Gastroesophageal sphincter (tissue), 4 donors: ENCODE measurements around the gene OR10A5. TPM values are rescaled to one million over a fixed set of nuclear protein-coding genes. Genes with fewer than 3 reads are reported as not detected.
"Not testable (repeated sequence)": the region's sequence is repeated elsewhere in the genome, so short reads cannot be mapped to it uniquely, and the experiment has no call there.

Experiments
- ATAC-seq: fragments of 150-250 bp; one replicate; pipeline ENCODE4 v1.9.1; 2016; ENCODE audit warnings: mild to moderate bottlenecking, moderate library complexity
- H3K27ac ChIP-seq, 4 donors: fragments of 200-600 bp; sonication (generic) in 3 of 4; 1 replicate in 3 of 4; 2 replicates in 1 of 4; pipeline ENCODE4 v1.5.1; 2016 to 2019
- H3K27me3 ChIP-seq: fragments of 200-600 bp; sonication (generic); one replicate; pipeline ENCODE4 v1.5.1; 2019
- H3K36me3 ChIP-seq, 2 donors: fragments of 200-600 bp; sonication (generic); one replicate each; pipeline ENCODE4 v1.5.1; 2019; ENCODE audit warnings: control low read depth in 1 of 2
- H3K4me1 ChIP-seq, 3 donors: fragments of 200-600 bp; sonication (generic); 1 replicate in 2 of 3; 2 replicates in 1 of 3; pipeline ENCODE4 v1.5.1; 2016 to 2019; ENCODE audit warnings: control low read depth in 2 of 3
- H3K4me3 ChIP-seq, 2 donors: fragments of 200-600 bp; sonication (generic); one replicate each; pipeline ENCODE4 v1.5.1; 2019; ENCODE audit warnings: mild to moderate bottlenecking in 1 of 2, moderate library complexity in 1 of 2
- H3K9me3 ChIP-seq, 3 donors: fragments of 200-600 bp; sonication (generic); one replicate each; pipeline ENCODE4 v1.5.1; 2017 to 2019; ENCODE audit warnings: control low read depth in 2 of 3
- EP300 ChIP-seq: sonication (generic); formaldehyde crosslinking; IDR thresholded peaks from one replicate; pipeline ENCODE4 v1.6.1; 2017; ENCODE audit warnings: antibody characterized with exemption, mild to moderate bottlenecking
- POLR2A ChIP-seq, 2 donors: fragments of 450-650 bp; IDR thresholded peaks; one replicate each; pipeline ENCODE4 v1.6.1; 2017; ENCODE audit warnings: antibody characterized with exemption in 2 of 2, mild to moderate bottlenecking in 2 of 2, moderate library complexity in 1 of 2
- POLR2AphosphoS5 ChIP-seq: sonication (generic); formaldehyde crosslinking; IDR thresholded peaks from one replicate; pipeline ENCODE4 v1.6.1; 2017; ENCODE audit warnings: antibody characterized with exemption
- WGBS, 2 donors: methylation state at CpG; one replicate each; pipeline ENCODE4 v1.1.5; 2018; ENCODE audit warnings: low coverage in 1 of 2; 5-methylcytosine and 5-hydroxymethylcytosine counted together
- total RNA-seq, 4 donors: library from RNA; depleted of rRNA; stranded (reverse); fragments of >200 nt; gene quantifications; one replicate each; pipeline ENCODE4 v1.1.0, GENCODE V29; 2016
- TF ChIP-seq, protein P1 (sequence below), 4 experiments: fragments of 200-600 bp in 2 of 4; fragments of 450-650 bp in 2 of 4; sonication (generic) in 1 of 4; IDR thresholded peaks; one replicate each; pipeline ENCODE4 v1.5.1; 2017 to 2019; ENCODE audit warnings: antibody characterized with exemption in 4 of 4, mild to moderate bottlenecking in 2 of 4, moderate library complexity in 2 of 4

Gene OR10A5
- total RNA-seq, 4 donors from 2014 or later: not detected

DNA sequence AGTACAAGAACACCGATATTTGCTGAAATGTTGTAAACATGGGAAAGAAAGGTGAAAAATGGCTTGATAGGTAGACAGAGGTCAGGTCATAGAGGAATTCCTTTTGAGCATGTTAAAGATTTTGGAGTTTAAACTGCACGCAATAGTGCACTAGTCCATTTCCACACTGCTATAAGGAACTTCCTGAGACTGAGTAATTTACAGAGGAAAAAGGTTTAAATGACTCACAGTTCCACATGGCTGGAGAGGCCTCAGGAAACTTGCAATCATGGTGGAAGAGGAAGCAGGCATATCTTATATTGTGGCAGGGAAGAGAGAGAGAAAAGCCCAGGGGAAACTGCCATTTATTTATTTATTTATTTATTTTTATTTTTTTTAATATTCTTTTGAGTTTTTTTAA is 5.0 kb downstream of the OR10A5 start:
- no peaks in the 10 kb centered on the region for H3K4me1 ChIP-seq
- no peaks in the 10 kb centered on the region for H3K36me3 ChIP-seq
- TF ChIP-seq POLR2AphosphoS5 (no peak), POLR2A (IDR thresholded peaks at IDR 0.05) (no peak), EP300 (no peak)
- TF ChIP-seq, protein P1, sequence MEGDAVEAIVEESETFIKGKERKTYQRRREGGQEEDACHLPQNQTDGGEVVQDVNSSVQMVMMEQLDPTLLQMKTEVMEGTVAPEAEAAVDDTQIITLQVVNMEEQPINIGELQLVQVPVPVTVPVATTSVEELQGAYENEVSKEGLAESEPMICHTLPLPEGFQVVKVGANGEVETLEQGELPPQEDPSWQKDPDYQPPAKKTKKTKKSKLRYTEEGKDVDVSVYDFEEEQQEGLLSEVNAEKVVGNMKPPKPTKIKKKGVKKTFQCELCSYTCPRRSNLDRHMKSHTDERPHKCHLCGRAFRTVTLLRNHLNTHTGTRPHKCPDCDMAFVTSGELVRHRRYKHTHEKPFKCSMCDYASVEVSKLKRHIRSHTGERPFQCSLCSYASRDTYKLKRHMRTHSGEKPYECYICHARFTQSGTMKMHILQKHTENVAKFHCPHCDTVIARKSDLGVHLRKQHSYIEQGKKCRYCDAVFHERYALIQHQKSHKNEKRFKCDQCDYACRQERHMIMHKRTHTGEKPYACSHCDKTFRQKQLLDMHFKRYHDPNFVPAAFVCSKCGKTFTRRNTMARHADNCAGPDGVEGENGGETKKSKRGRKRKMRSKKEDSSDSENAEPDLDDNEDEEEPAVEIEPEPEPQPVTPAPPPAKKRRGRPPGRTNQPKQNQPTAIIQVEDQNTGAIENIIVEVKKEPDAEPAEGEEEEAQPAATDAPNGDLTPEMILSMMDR (IDR thresholded peaks at IDR 0.05): no peak
- H3K4me3 ChIP-seq: no peak overlapping the region
- 77 to 85% methylated on average over 2 of the region's 2 CpGs for WGBS, 2 donors
- no peak for ATAC-seq
- H3K27me3 ChIP-seq: no peaks in the 10 kb centered on the region
- H3K27ac ChIP-seq: no peak overlapping the region
- peaks cover 0 to 14% (median 0%) of the 10 kb centered on the region in 3 donors for H3K9me3 ChIP-seq

GRCh38 chr11:6854801-6855200 is 9.3 kb downstream of the OR10A5 start:
- not testable (repeated sequence) for ATAC-seq, H3K27me3 ChIP-seq, H3K36me3 ChIP-seq, H3K4me3 ChIP-seq, H3K27ac ChIP-seq, H3K4me1 ChIP-seq
- peaks cover 0 to 13% (median 0%) of the 10 kb centered on the region in 3 donors for H3K9me3 ChIP-seq
- WGBS, 2 donors: 87 to 88% methylated on average over 6 of the region's 6 CpGs

- H3K27me3 ChIP-seq: no peaks in the 10 kb centered on the region
- no peak overlapping the region for H3K27ac ChIP-seq
- no peak for ATAC-seq
- H3K4me1 ChIP-seq: no peaks in the 10 kb centered on the region
- TF ChIP-seq, protein P1 (IDR thresholded peaks at IDR 0.05): no peak
- TF ChIP-seq POLR2AphosphoS5 (no peak), EP300 (no peak), POLR2A (IDR thresholded peaks at IDR 0.05) (no peak)
- no peak overlapping the region for H3K4me3 ChIP-seq
- peaks cover 0 to 13% (median 0%) of the 10 kb centered on the region in 3 donors for H3K9me3 ChIP-seq
- no peaks in the 10 kb centered on the region for H3K36me3 ChIP-seq
- WGBS, 2 donors: 10 to 40% methylated on average over 1 of the region's 1 CpG
Observed at GRCh38 chr11:6855971-6856541, 10.6 kb downstream of the OR10A5 start.

- no peak for ATAC-seq
- no peaks in the 10 kb centered on the region for H3K36me3 ChIP-seq
- TF ChIP-seq EP300 (no peak), POLR2AphosphoS5 (no peak), POLR2A (IDR thresholded peaks at IDR 0.05) (no peak)
- TF ChIP-seq, protein P1 (IDR thresholded peaks at IDR 0.05): no peak
- H3K4me1 ChIP-seq: no peaks in the 10 kb centered on the region
- H3K9me3 ChIP-seq: peaks cover 0 to 13% (median 0%) of the 10 kb centered on the region in 3 donors
- no peaks in the 10 kb centered on the region for H3K27me3 ChIP-seq
- no peak overlapping the region for H3K27ac ChIP-seq
- H3K4me3 ChIP-seq: no peak overlapping the region
- 63 to 75% methylated on average over 3 of the region's 3 CpGs for WGBS, 2 donors
Observed at GRCh38 chr11:6856871-6857270, 11.4 kb downstream of the OR10A5 start.

- no peak for ATAC-seq
- 20% methylated on average over 1 of the region's 1 CpG; no CpG with 5 or more reads in 1 of the 2 donors for WGBS, 2 donors
Observed at GRCh38 chr11:6862961-6863360, 17.5 kb downstream of the OR10A5 start, which contains the start of gene OR10A2. TSS of gene OR10A2 (plus strand) at chr11:6863057. CDS start at chr11:6869755, 6,698 bp downstream.

More at GRCh38 chr11:6862961-6863360, 17.5 kb downstream of the OR10A5 start, which contains the start of gene OR10A2:
- TF ChIP-seq POLR2A (IDR thresholded peaks at IDR 0.05) (no peak), EP300 (no peak), POLR2AphosphoS5 (no peak)
- TF ChIP-seq, protein P1 (IDR thresholded peaks at IDR 0.05): no peak
- Histone ChIP-seq H3K4me3 (no peak within 1 kb of the TSS), H3K27me3 (no peaks in the 10 kb centered on the region), H3K9me3 (no peaks in the 10 kb centered on the region), H3K36me3 (no peaks in the 10 kb centered on the region), H3K4me1 (no peaks in the 10 kb centered on the region), H3K27ac (no peak within 1 kb of the TSS)
